Liver (tissue), 9 donors: ENCODE measurements around the gene ITGA5. TPM values are rescaled to one million over a fixed set of nuclear protein-coding genes. Genes with fewer than 3 reads are reported as not detected.
A peak's percentile ranks its signal among the peaks of the same experiment; 100 is the strongest.

Source experiments
- DNase-seq: peaks from one replicate; pipeline ENCODE4 v3.0.0-alpha.2; 2017; ENCODE audit warnings: low spot score
- H3K27ac ChIP-seq, 2 donors: one replicate each; pipeline ENCODE4 v1.7.0; 2013; ENCODE audit warnings: inconsistent platforms in 2 of 2, low read length in 2 of 2, control low read depth in 1 of 2, low read depth in 1 of 2, mild to moderate bottlenecking in 1 of 2
- H3K27me3 ChIP-seq, 4 donors: one replicate each; pipeline versions ENCODE4 v1.6.1 to v1.7.0; 2013; ENCODE audit warnings: low read length in 3 of 4, inconsistent platforms in 1 of 4, mild to moderate bottlenecking in 1 of 4, moderate library complexity in 1 of 4; ENCODE audit not compliant: control insufficient read depth in 4 of 4, insufficient read depth in 4 of 4
- H3K36me3 ChIP-seq, 4 donors: one replicate each; pipeline versions ENCODE4 v1.6.1 to v1.7.0; 2013; ENCODE audit warnings: low read length in 3 of 4, mild to moderate bottlenecking in 3 of 4, low read depth in 1 of 4, moderate library complexity in 1 of 4; ENCODE audit not compliant: control insufficient read depth in 4 of 4, insufficient read depth in 3 of 4
- H3K4me1 ChIP-seq, 4 donors: one replicate each; pipeline versions ENCODE4 v1.6.1 to v1.7.0; 2013; ENCODE audit warnings: low read length in 3 of 4, mild to moderate bottlenecking in 3 of 4, moderate library complexity in 1 of 4; ENCODE audit not compliant: control insufficient read depth in 4 of 4, insufficient read depth in 4 of 4
- H3K4me3 ChIP-seq, 3 donors: one replicate each; pipeline versions ENCODE4 v1.6.1 to v1.7.0; 2013; ENCODE audit warnings: low read length in 3 of 3, control low read depth in 1 of 3, low read depth in 1 of 3, mild to moderate bottlenecking in 1 of 3
- H3K9ac ChIP-seq, 2 donors: one replicate each; pipeline ENCODE4 v1.7.0; 2013; ENCODE audit warnings: low read length in 2 of 2, mild to moderate bottlenecking in 2 of 2, moderate library complexity in 2 of 2, control low read depth in 1 of 2, low read depth in 1 of 2
- H3K9me3 ChIP-seq, 4 donors: one replicate each; pipeline versions ENCODE4 v1.6.1 to v1.7.0; 2013; ENCODE audit warnings: low read length in 3 of 4; ENCODE audit not compliant: control insufficient read depth in 4 of 4
- ATF3 ChIP-seq: IDR thresholded peaks from 2 replicates; pipeline ENCODE4 v1.6.1; 2016; ENCODE audit warnings: antibody characterized with exemption
- FOXA1 ChIP-seq: IDR thresholded peaks from 2 replicates; pipeline ENCODE4 v1.6.1; 2016; ENCODE audit warnings: antibody characterized with exemption
- FOXA2 ChIP-seq: IDR thresholded peaks from 2 replicates; pipeline ENCODE4 v1.6.1; 2016; ENCODE audit warnings: antibody characterized with exemption
- GABPA ChIP-seq, 2 donors: IDR thresholded peaks in 1 of 2; conservative IDR thresholded peaks in 1 of 2; 2 replicates each; pipeline ENCODE4 v1.6.1; 2016; ENCODE audit warnings: antibody characterized with exemption in 2 of 2, mild to moderate bottlenecking in 1 of 2, moderate library complexity in 1 of 2
- HNF4A ChIP-seq, 2 donors: conservative IDR thresholded peaks; 2 replicates each; pipeline ENCODE4 v1.6.1; 2016; ENCODE audit warnings: antibody characterized with exemption in 2 of 2, mild to moderate bottlenecking in 2 of 2
- HNF4G ChIP-seq: IDR thresholded peaks from 2 replicates; pipeline ENCODE4 v1.6.1; 2016; ENCODE audit warnings: antibody characterized with exemption
- JUND ChIP-seq, 2 donors: IDR thresholded peaks; 2 replicates each; pipeline ENCODE4 v1.6.1; 2016; ENCODE audit warnings: antibody characterized with exemption in 2 of 2
- NR2F2 ChIP-seq: IDR thresholded peaks from 2 replicates; pipeline ENCODE4 v1.6.1; 2016; ENCODE audit warnings: antibody characterized with exemption
- RAD21 ChIP-seq, 2 donors: IDR thresholded peaks; 2 replicates each; pipeline ENCODE4 v1.6.1; 2016; ENCODE audit warnings: antibody characterized with exemption in 2 of 2, mild to moderate bottlenecking in 2 of 2
- SP1 ChIP-seq: IDR thresholded peaks from 2 replicates; pipeline ENCODE4 v1.6.1; 2018; ENCODE audit warnings: antibody characterized with exemption, mild to moderate bottlenecking
- TAF1 ChIP-seq: conservative IDR thresholded peaks from 2 replicates; pipeline ENCODE4 v1.6.1; 2016; ENCODE audit warnings: antibody characterized with exemption, mild to moderate bottlenecking
- YY1 ChIP-seq: IDR thresholded peaks from 2 replicates; pipeline ENCODE4 v1.6.1; 2016; ENCODE audit warnings: antibody characterized with exemption, mild to moderate bottlenecking
- WGBS: extraction: QIAGEN DNeasy Blood & Tissue Kit; methylation state at CpG from one replicate; pipeline ENCODE4 v1.1.7; 2013; 5-methylcytosine and 5-hydroxymethylcytosine counted together
- polyA plus RNA-seq, 2 donors: library from polyadenylated mRNA; stranded (reverse) in 1 of 2; unstranded in 1 of 2; fragments of 200-250 nt in 1 of 2; fragments of >200 nt in 1 of 2; fragmentation: Nextera tagmentation in 1 of 2; extraction: Ambion mirVana in 1 of 2; gene quantifications; one replicate each; pipeline versions ENCODE4 v1.2.1 to v1.2.3, GENCODE V29; 2013 to 2015
- total RNA-seq, 2 donors: library from RNA; depleted of rRNA; stranded (reverse); fragments of >200 nt; gene quantifications; one replicate each; pipeline ENCODE4 v1.2.3, GENCODE V29; 2014
- TF ChIP-seq, protein P1 (sequence below): IDR thresholded peaks from 2 replicates; pipeline ENCODE4 v1.6.1; 2016; ENCODE audit warnings: antibody characterized with exemption, mild to moderate bottlenecking
- TF ChIP-seq, protein P2 (sequence below): fragments of 150-350 bp; IDR thresholded peaks from 2 replicates; pipeline ENCODE4 v1.5.1; 2017; ENCODE audit warnings: improper control_type of control experiment, low read depth, low read length; ENCODE audit not compliant: missing input control
- TF ChIP-seq, protein P3 (sequence below): IDR thresholded peaks from 2 replicates; pipeline ENCODE4 v1.6.1; 2016; ENCODE audit warnings: antibody characterized with exemption
- TF ChIP-seq, protein P4 (sequence below): IDR thresholded peaks from 2 replicates; pipeline ENCODE4 v1.6.1; 2016; ENCODE audit warnings: antibody characterized with exemption
- donor health status: healthy.
- donor health status: healthy.
- donor health status: healthy.
- donor health status: healthy.
- donor health status: healthy.

Gene ITGA5
- total and polyA plus RNA-seq, 4 donors = 26.6 to 60.7 (median 39.6) TPM

GRCh38 chr12:54352891-54353874 is 65.9 kb downstream of the ITGA5 start (continued):
- TF ChIP-seq, protein P1, sequence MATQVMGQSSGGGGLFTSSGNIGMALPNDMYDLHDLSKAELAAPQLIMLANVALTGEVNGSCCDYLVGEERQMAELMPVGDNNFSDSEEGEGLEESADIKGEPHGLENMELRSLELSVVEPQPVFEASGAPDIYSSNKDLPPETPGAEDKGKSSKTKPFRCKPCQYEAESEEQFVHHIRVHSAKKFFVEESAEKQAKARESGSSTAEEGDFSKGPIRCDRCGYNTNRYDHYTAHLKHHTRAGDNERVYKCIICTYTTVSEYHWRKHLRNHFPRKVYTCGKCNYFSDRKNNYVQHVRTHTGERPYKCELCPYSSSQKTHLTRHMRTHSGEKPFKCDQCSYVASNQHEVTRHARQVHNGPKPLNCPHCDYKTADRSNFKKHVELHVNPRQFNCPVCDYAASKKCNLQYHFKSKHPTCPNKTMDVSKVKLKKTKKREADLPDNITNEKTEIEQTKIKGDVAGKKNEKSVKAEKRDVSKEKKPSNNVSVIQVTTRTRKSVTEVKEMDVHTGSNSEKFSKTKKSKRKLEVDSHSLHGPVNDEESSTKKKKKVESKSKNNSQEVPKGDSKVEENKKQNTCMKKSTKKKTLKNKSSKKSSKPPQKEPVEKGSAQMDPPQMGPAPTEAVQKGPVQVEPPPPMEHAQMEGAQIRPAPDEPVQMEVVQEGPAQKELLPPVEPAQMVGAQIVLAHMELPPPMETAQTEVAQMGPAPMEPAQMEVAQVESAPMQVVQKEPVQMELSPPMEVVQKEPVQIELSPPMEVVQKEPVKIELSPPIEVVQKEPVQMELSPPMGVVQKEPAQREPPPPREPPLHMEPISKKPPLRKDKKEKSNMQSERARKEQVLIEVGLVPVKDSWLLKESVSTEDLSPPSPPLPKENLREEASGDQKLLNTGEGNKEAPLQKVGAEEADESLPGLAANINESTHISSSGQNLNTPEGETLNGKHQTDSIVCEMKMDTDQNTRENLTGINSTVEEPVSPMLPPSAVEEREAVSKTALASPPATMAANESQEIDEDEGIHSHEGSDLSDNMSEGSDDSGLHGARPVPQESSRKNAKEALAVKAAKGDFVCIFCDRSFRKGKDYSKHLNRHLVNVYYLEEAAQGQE = peak; percentile 86
- TF ChIP-seq RAD21 (IDR thresholded peaks at IDR 0.05) (peak; percentile 29 to 48), HNF4A (conservative IDR thresholded peaks at IDR 0.05) (peak; percentile 90 to 91)

DNA sequence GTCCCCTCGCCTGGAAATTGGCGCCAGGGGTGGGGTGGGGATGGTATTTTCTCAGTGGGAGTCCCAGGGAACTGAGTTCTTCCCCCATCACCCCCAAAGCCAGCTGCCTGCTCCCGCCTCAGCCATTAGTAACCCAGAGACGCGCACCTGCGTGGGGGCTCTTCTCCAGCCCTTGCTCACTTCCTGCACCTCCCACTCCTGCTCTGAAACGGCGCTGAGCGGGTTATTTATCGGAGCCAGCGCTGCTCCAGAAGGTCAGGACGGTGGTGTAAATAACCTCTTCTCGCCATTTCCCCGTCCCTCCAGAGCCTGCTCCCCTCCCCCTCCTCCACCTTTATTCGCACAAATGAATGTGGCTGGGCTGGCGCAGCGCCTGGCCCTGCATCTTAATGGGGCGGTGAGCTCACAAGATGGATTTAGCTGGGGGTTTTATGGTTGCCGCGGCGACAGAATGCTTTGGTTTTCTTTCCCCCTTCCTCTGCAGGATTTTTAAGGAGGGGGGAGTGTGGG is 67.0 kb downstream of the ITGA5 start:
- Histone ChIP-seq H3K9ac (no peak overlapping the region), H3K4me3 (no peak overlapping the region), H3K27me3 (no peaks in the 10 kb centered on the region), H3K27ac (peak overlapping the region; percentile 78 to 90), H3K4me1 (peaks cover 6 to 32% (median 22%) of the 10 kb centered on the region in 4 donors), H3K36me3 (peaks cover 9 to 38% (median 33%) of the 10 kb centered on the region in 4 donors), H3K9me3 (no peaks in the 10 kb centered on the region)
- no peak for DNase-seq
- TF ChIP-seq FOXA2 = no peak
- WGBS = 53% methylated on average over 21 of the region's 21 CpGs

DNA sequence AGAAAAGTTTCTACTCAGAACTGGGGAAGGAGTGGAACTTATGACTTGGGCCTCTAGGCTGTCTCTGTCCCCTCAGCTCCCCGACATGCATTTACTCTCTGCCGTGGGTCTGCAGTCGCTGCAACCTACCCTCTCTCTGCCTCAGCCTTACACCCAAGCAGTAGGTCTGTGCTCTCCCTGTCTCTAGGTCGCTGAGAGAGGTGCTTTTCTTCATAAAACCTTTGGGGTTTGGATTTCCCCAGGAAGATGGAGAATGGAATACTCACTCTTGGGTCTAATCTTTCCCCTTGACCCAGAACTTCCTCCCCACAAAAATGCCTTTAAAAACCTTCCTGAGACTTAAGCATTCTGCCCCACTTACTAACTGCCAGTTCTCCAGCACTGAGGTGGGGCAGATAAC is 67.7 kb downstream of the ITGA5 start:
- 87% methylated on average over 4 of the region's 4 CpGs for WGBS
- Histone ChIP-seq H3K27ac (no peak overlapping the region), H3K36me3 (peaks cover 10 to 42% (median 38%) of the 10 kb centered on the region in 4 donors), H3K4me1 (peaks cover 6 to 32% (median 22%) of the 10 kb centered on the region in 4 donors), H3K27me3 (no peaks in the 10 kb centered on the region), H3K9me3 (no peaks in the 10 kb centered on the region), H3K9ac (no peak overlapping the region), H3K4me3 (no peak overlapping the region)
- no peak for DNase-seq
- no peak for TF ChIP-seq GABPA (IDR thresholded peaks at IDR 0.05 in 1 of 2, conservative IDR thresholded peaks at IDR 0.05 in 1 of 2)
- no peak for TF ChIP-seq SP1
- TF ChIP-seq HNF4A (conservative IDR thresholded peaks at IDR 0.05) = no peak
- no peak for TF ChIP-seq TAF1
- TF ChIP-seq NR2F2 = no peak
- no peak for TF ChIP-seq HNF4G
- TF ChIP-seq YY1 = no peak
- TF ChIP-seq, protein P1 = no peak
- TF ChIP-seq, protein P2, sequence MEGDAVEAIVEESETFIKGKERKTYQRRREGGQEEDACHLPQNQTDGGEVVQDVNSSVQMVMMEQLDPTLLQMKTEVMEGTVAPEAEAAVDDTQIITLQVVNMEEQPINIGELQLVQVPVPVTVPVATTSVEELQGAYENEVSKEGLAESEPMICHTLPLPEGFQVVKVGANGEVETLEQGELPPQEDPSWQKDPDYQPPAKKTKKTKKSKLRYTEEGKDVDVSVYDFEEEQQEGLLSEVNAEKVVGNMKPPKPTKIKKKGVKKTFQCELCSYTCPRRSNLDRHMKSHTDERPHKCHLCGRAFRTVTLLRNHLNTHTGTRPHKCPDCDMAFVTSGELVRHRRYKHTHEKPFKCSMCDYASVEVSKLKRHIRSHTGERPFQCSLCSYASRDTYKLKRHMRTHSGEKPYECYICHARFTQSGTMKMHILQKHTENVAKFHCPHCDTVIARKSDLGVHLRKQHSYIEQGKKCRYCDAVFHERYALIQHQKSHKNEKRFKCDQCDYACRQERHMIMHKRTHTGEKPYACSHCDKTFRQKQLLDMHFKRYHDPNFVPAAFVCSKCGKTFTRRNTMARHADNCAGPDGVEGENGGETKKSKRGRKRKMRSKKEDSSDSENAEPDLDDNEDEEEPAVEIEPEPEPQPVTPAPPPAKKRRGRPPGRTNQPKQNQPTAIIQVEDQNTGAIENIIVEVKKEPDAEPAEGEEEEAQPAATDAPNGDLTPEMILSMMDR = no peak
- TF ChIP-seq JUND (IDR thresholded peaks at IDR 0.05) = no peak
- no peak for TF ChIP-seq ATF3
- no peak for TF ChIP-seq FOXA1
- TF ChIP-seq, protein P3, sequence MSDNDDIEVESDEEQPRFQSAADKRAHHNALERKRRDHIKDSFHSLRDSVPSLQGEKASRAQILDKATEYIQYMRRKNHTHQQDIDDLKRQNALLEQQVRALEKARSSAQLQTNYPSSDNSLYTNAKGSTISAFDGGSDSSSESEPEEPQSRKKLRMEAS = no peak
- TF ChIP-seq, protein P4, sequence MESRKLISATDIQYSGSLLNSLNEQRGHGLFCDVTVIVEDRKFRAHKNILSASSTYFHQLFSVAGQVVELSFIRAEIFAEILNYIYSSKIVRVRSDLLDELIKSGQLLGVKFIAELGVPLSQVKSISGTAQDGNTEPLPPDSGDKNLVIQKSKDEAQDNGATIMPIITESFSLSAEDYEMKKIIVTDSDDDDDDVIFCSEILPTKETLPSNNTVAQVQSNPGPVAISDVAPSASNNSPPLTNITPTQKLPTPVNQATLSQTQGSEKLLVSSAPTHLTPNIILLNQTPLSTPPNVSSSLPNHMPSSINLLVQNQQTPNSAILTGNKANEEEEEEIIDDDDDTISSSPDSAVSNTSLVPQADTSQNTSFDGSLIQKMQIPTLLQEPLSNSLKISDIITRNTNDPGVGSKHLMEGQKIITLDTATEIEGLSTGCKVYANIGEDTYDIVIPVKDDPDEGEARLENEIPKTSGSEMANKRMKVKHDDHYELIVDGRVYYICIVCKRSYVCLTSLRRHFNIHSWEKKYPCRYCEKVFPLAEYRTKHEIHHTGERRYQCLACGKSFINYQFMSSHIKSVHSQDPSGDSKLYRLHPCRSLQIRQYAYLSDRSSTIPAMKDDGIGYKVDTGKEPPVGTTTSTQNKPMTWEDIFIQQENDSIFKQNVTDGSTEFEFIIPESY = no peak
